Central memory CD8-positive, alpha-beta T cell (primary cell): ENCODE measurements around the gene SH2B3.

ENCODE experiments used
- ATAC-seq: fragments of 150-1000 bp; cut with Tn5 transposase; replicated peaks from 2 replicates; pipeline ENCODE4 v1.10.0; 2022; ENCODE audit warnings: mild to moderate bottlenecking, moderate FRiP score, moderate number of reproducible peaks; ENCODE audit not compliant: poor library complexity, severe bottlenecking; ENCODE audit errors: extremely low read depth
- DNase-seq, 2 donors: peaks; one replicate each; pipeline ENCODE4 v3.0.0; 2021; ENCODE audit warnings: low spot score in 2 of 2
- H3K27ac Mint-ChIP-seq: one replicate; pipeline ENCODE4 v1.8.0; 2022; ENCODE audit warnings: low read depth, mild to moderate bottlenecking, moderate library complexity, mixed read lengths
- H3K27me3 Mint-ChIP-seq: one replicate; pipeline ENCODE4 v1.8.0; 2022; ENCODE audit warnings: mixed read lengths
- H3K36me3 Mint-ChIP-seq: one replicate; pipeline ENCODE4 v1.8.0; 2022; ENCODE audit warnings: mild to moderate bottlenecking, moderate library complexity, mixed read lengths; ENCODE audit not compliant: insufficient read depth
- H3K4me1 Mint-ChIP-seq: one replicate; pipeline ENCODE4 v1.8.0; 2022; ENCODE audit warnings: mixed read lengths
- H3K4me3 Mint-ChIP-seq: one replicate; pipeline ENCODE4 v1.8.0; 2022; ENCODE audit warnings: mild to moderate bottlenecking, moderate library complexity, mixed read lengths
- H3K9me3 Mint-ChIP-seq: one replicate; pipeline ENCODE4 v1.8.0; 2022; ENCODE audit warnings: mixed read lengths

Gene SH2B3

GRCh38 chr12:111448266-111448830 lies 42.6 kb downstream of the SH2B3 start:
- no peaks in the 10 kb centered on the region for H3K27me3 Mint-ChIP-seq
- no peaks in the 10 kb centered on the region for H3K9me3 Mint-ChIP-seq
- H3K4me3 Mint-ChIP-seq = no peak overlapping the region
- peak overlapping the region; percentile 82 for H3K27ac Mint-ChIP-seq
- H3K36me3 Mint-ChIP-seq = peaks cover 48% of the 10 kb centered on the region
- H3K4me1 Mint-ChIP-seq = peaks cover 64% of the 10 kb centered on the region
- ATAC-seq (no peak), DNase-seq (peak; percentile 5 to 11)

GRCh38 chr12:111448846-111449790 lies 43.4 kb downstream of the SH2B3 start:
- Mint-ChIP-seq H3K4me3 (no peak overlapping the region), H3K4me1 (peaks cover 56% of the 10 kb centered on the region), H3K27ac (peak overlapping the region; percentile 82), H3K9me3 (no peaks in the 10 kb centered on the region), H3K27me3 (no peaks in the 10 kb centered on the region), H3K36me3 (peaks cover 48% of the 10 kb centered on the region)
- DNase-seq (peak; percentile 5 to 6), ATAC-seq (no peak)

- H3K4me3 Mint-ChIP-seq = peak overlapping the region; percentile 18
- no peaks in the 10 kb centered on the region for H3K27me3 Mint-ChIP-seq
- ATAC-seq (no peak), DNase-seq (no peak)
- H3K4me1 Mint-ChIP-seq = peaks cover 51% of the 10 kb centered on the region
- peaks cover 40% of the 10 kb centered on the region for H3K36me3 Mint-ChIP-seq
- H3K27ac Mint-ChIP-seq = peak overlapping the region; percentile 4
- no peaks in the 10 kb centered on the region for H3K9me3 Mint-ChIP-seq
These were observed 45.0 kb downstream of the SH2B3 start for GRCh38 chr12:111450676-111451075.

GRCh38 chr12:111451232-111451631 lies 45.5 kb downstream of the SH2B3 start:
- Mint-ChIP-seq H3K27me3 (no peaks in the 10 kb centered on the region), H3K9me3 (no peaks in the 10 kb centered on the region), H3K36me3 (peaks cover 42% of the 10 kb centered on the region), H3K4me1 (peaks cover 51% of the 10 kb centered on the region), H3K4me3 (no peak overlapping the region), H3K27ac (peak overlapping the region; percentile 4)
- DNase-seq = no peak
- no peak for ATAC-seq

- H3K27me3 Mint-ChIP-seq = no peaks in the 10 kb centered on the region
- ATAC-seq = no peak
- peaks cover 46% of the 10 kb centered on the region for H3K4me1 Mint-ChIP-seq
- no peaks in the 10 kb centered on the region for H3K9me3 Mint-ChIP-seq
- H3K27ac Mint-ChIP-seq = peak overlapping the region; percentile 4
- peaks cover 42% of the 10 kb centered on the region for H3K36me3 Mint-ChIP-seq
- DNase-seq = peak in 1 of 2 donors; percentile 14
- H3K4me3 Mint-ChIP-seq = no peak overlapping the region
These were observed 46.0 kb downstream of the SH2B3 start for GRCh38 chr12:111451649-111452129.

GRCh38 chr12:111453071-111453989 lies 47.6 kb downstream of the SH2B3 start:
- ATAC-seq (no peak), DNase-seq (peak in 1 of 2 donors; percentile 11)
- Mint-ChIP-seq H3K27me3 (no peaks in the 10 kb centered on the region), H3K9me3 (no peaks in the 10 kb centered on the region), H3K36me3 (peaks cover 31% of the 10 kb centered on the region), H3K4me3 (no peak overlapping the region), H3K4me1 (peaks cover 40% of the 10 kb centered on the region), H3K27ac (no peak overlapping the region)

- Mint-ChIP-seq H3K27me3 (no peaks in the 10 kb centered on the region), H3K4me3 (no peak overlapping the region), H3K9me3 (no peaks in the 10 kb centered on the region), H3K4me1 (peaks cover 34% of the 10 kb centered on the region), H3K27ac (no peak overlapping the region), H3K36me3 (peaks cover 23% of the 10 kb centered on the region)
- ATAC-seq = no peak
- DNase-seq = peak in 1 of 2 donors; percentile 8
These were observed 48.6 kb downstream of the SH2B3 start for GRCh38 chr12:111454311-111454710.

- Mint-ChIP-seq H3K4me1 (peaks cover 31% of the 10 kb centered on the region), H3K27ac (no peak overlapping the region), H3K36me3 (peaks cover 19% of the 10 kb centered on the region), H3K27me3 (no peaks in the 10 kb centered on the region), H3K4me3 (no peak overlapping the region), H3K9me3 (no peaks in the 10 kb centered on the region)
- peak in 1 of 2 donors; percentile 12 for DNase-seq
- ATAC-seq = peak; percentile 32
These were observed 49.2 kb downstream of the SH2B3 start for GRCh38 chr12:111454716-111455447.

GRCh38 chr12:111455448-111456320 lies 50.0 kb downstream of the SH2B3 start:
- DNase-seq (peak in 1 of 2 donors; percentile 6), ATAC-seq (no peak)
- Mint-ChIP-seq H3K4me3 (no peak overlapping the region), H3K9me3 (no peaks in the 10 kb centered on the region), H3K36me3 (peaks cover 12% of the 10 kb centered on the region), H3K27me3 (no peaks in the 10 kb centered on the region), H3K27ac (peak overlapping the region; percentile 44), H3K4me1 (peaks cover 26% of the 10 kb centered on the region)

- Mint-ChIP-seq H3K36me3 (peaks cover 9% of the 10 kb centered on the region), H3K4me1 (peaks cover 16% of the 10 kb centered on the region), H3K27me3 (no peaks in the 10 kb centered on the region), H3K4me3 (no peak overlapping the region), H3K9me3 (no peaks in the 10 kb centered on the region), H3K27ac (peak overlapping the region; percentile 38)
- ATAC-seq (no peak), DNase-seq (no peak)
These were observed 51.3 kb downstream of the SH2B3 start for GRCh38 chr12:111457071-111457470.

GRCh38 chr12:111457577-111457976 lies 51.9 kb downstream of the SH2B3 start:
- H3K27ac Mint-ChIP-seq = peak overlapping the region; percentile 38
- no peak for ATAC-seq

More at GRCh38 chr12:111457577-111457976, 51.9 kb downstream of the SH2B3 start:
- Mint-ChIP-seq H3K4me3 (no peak overlapping the region), H3K9me3 (no peaks in the 10 kb centered on the region), H3K27me3 (no peaks in the 10 kb centered on the region), H3K4me1 (peaks cover 16% of the 10 kb centered on the region), H3K36me3 (peaks cover 9% of the 10 kb centered on the region)
- no peak for DNase-seq
